IMR-90 (cell line): ENCODE measurements around the gene ZFHX3. TPM values are rescaled to one million over a fixed set of nuclear protein-coding genes. Genes with fewer than 3 reads are reported as not detected.

Experiments used
- ATAC-seq: fragments of 200-7000 bp; cut with Tn5 transposase; 2 replicates; pipeline ENCODE4 v1.9.1; 2020; ENCODE audit warnings: low read depth, mild to moderate bottlenecking, moderate library complexity
- BruUV-seq: library from RNA; stranded (reverse); fragments of 400-500 nt; replicated peaks from 2 replicates; lab custom pipeline; 2021; lab: Mats Ljungman, UMichigan
- CTCF ChIA-PET: fragments of 300-600 bp; formaldehyde crosslinking; extraction: SDS; loops from one replicate; lab custom pipeline; 2021; ENCODE audit warnings: antibody characterized with exemption; lab: Yijun Ruan, JAX
- POLR2A ChIA-PET: fragments of 300-600 bp; sonication (Branson Sonifier 250); formaldehyde crosslinking; loops from one replicate; lab custom pipeline; 2022; ENCODE audit warnings: antibody characterized with exemption; ENCODE audit not compliant: unreplicated experiment; lab: Charles Lee
- DNase-seq: peaks from one replicate; pipeline ENCODE4 v3.0.0; 2013
- H2AFZ ChIP-seq: replicated peaks from 2 replicates; pipeline ENCODE3; 2013; ENCODE audit warnings: low read length, mild to moderate bottlenecking; ENCODE audit not compliant: poor library complexity
- H2AK5ac ChIP-seq: 2 replicates; pipeline ENCODE4 v1.6.1; 2013; ENCODE audit warnings: low read depth, low read length, inconsistent platforms
- H2AK9ac ChIP-seq: replicated peaks from 2 replicates; pipeline ENCODE3; 2013; ENCODE audit warnings: mild to moderate bottlenecking, low read depth, low read length, moderate library complexity; ENCODE audit not compliant: poor library complexity
- H2BK120ac ChIP-seq: 2 replicates; pipeline ENCODE4 v1.6.1; 2013; ENCODE audit warnings: low read depth, low read length, inconsistent platforms
- H2BK15ac ChIP-seq: 3 replicates; pipeline ENCODE4 v1.6.1; 2013; ENCODE audit warnings: low read depth, low read length, inconsistent platforms
- H2BK20ac ChIP-seq: 2 replicates; pipeline ENCODE4 v1.6.1; 2013; ENCODE audit warnings: low read depth, mild to moderate bottlenecking, inconsistent platforms, low read length, moderate library complexity
- H2BK5ac ChIP-seq: 2 replicates; pipeline ENCODE4 v1.6.1; 2013; ENCODE audit warnings: mild to moderate bottlenecking, low read depth, low read length, inconsistent platforms; ENCODE audit not compliant: poor library complexity, severe bottlenecking
- H3K14ac ChIP-seq: replicated peaks from 2 replicates; pipeline ENCODE4 v1.6.1; 2013; ENCODE audit warnings: low read depth, low read length, inconsistent platforms
- H3K18ac ChIP-seq: 2 replicates; pipeline ENCODE4 v1.6.1; 2013; ENCODE audit warnings: low read depth, low read length, control low read depth
- H3K23ac ChIP-seq: 2 replicates; pipeline ENCODE4 v1.6.1; 2013; ENCODE audit warnings: low read depth, low read length, inconsistent platforms
- H3K27ac ChIP-seq: 2 replicates; pipeline ENCODE4 v1.5.1; 2013; ENCODE audit warnings: mild to moderate bottlenecking, control low read depth, low read length; ENCODE audit not compliant: insufficient read depth
- H3K27me3 ChIP-seq: 2 replicates; pipeline ENCODE4 v1.6.1; 2013; ENCODE audit warnings: low read length; ENCODE audit not compliant: control insufficient read depth, insufficient read depth
- H3K36me3 ChIP-seq: 2 replicates; pipeline ENCODE4 v1.6.1; 2013; ENCODE audit warnings: low read length, mixed read lengths; ENCODE audit not compliant: control insufficient read depth, insufficient read depth
- H3K4ac ChIP-seq: 2 replicates; pipeline ENCODE4 v1.6.1; 2013; ENCODE audit warnings: low read depth, low read length, inconsistent platforms
- H3K4me1 ChIP-seq: 2 replicates; pipeline ENCODE4 v1.6.1; 2013; ENCODE audit warnings: low read length, mixed read lengths; ENCODE audit not compliant: control insufficient read depth, insufficient read depth
- H3K4me2 ChIP-seq: 2 replicates; pipeline ENCODE4 v1.6.1; 2013; ENCODE audit warnings: low read depth, mild to moderate bottlenecking, control low read depth, low read length, moderate library complexity
- H3K4me3 ChIP-seq: 2 replicates; pipeline ENCODE4 v1.5.1; 2013; ENCODE audit warnings: low read depth, mild to moderate bottlenecking, control low read depth, low read length, moderate library complexity; ENCODE audit not compliant: insufficient read depth
- H3K56ac ChIP-seq: 2 replicates; pipeline ENCODE4 v1.6.1; 2013; ENCODE audit warnings: low read length, inconsistent platforms; ENCODE audit not compliant: insufficient read depth; ENCODE audit errors: extremely low read depth
- H3K79me1 ChIP-seq, 2 experiments: 2 replicates each; pipeline ENCODE4 v1.6.1; 2013; ENCODE audit warnings: low read length in 2 of 2, inconsistent platforms in 1 of 2, low read depth in 1 of 2
- H3K9ac ChIP-seq: 2 replicates; pipeline ENCODE4 v1.6.1; 2013; ENCODE audit warnings: low read depth, low read length, control low read depth
- H3K9me1 ChIP-seq: 2 replicates; pipeline ENCODE4 v1.6.1; 2013; ENCODE audit warnings: low read length, inconsistent platforms; ENCODE audit not compliant: insufficient read depth
- H3K9me3 ChIP-seq: 2 replicates; pipeline ENCODE4 v1.6.1; 2013; ENCODE audit warnings: low read length; ENCODE audit not compliant: control insufficient read depth, insufficient read depth
- H4K20me1 ChIP-seq: 2 replicates; pipeline ENCODE4 v1.6.1; 2013; ENCODE audit warnings: low read length, inconsistent platforms; ENCODE audit not compliant: insufficient read depth
- H4K5ac ChIP-seq: 2 replicates; pipeline ENCODE4 v1.6.1; 2013; ENCODE audit warnings: mild to moderate bottlenecking, low read depth, low read length, control low read depth
- H4K8ac ChIP-seq, 2 experiments: 2 replicates each; pipeline ENCODE4 v1.6.1; 2013; ENCODE audit warnings: low read depth in 2 of 2, low read length in 2 of 2, control low read depth in 1 of 2, inconsistent platforms in 1 of 2
- H4K91ac ChIP-seq: 2 replicates; pipeline ENCODE4 v1.6.1; 2013; ENCODE audit warnings: low read depth, low read length, inconsistent platforms; ENCODE audit not compliant: insufficient read depth
- CTCF ChIP-seq: conservative IDR thresholded peaks from 2 replicates; pipeline ENCODE4 v1.5.1; 2012; ENCODE audit warnings: mild to moderate bottlenecking, low read depth, low read length, improper control_type of control experiment
- FOS ChIP-seq: fragments of 150-350 bp; IDR thresholded peaks from 2 replicates; pipeline ENCODE4 v1.6.1; 2016; ENCODE audit warnings: low read depth, low read length
- MAZ ChIP-seq: IDR thresholded peaks from 2 replicates; pipeline ENCODE4 v1.6.1; 2012; ENCODE audit warnings: low read depth, mild to moderate bottlenecking, low read length, improper control_type of control experiment, moderate library complexity, borderline replicate concordance
- WGBS, 2 experiments: methylation state at CpG; one replicate each; pipeline versions ENCODE4 v1.1.5 to v1.1.7; 2013; ENCODE audit warnings: missing lambda C conversion rate in 2 of 2; ENCODE audit not compliant: insufficient read length in 1 of 2; ENCODE audit errors: extremely low coverage in 2 of 2; 5-methylcytosine and 5-hydroxymethylcytosine counted together
- dilution Hi-C: fragments of 300-500 bp; cut with HindIII; formaldehyde crosslinking; loops from one replicate; pipeline ENCODE4 v1.14.3; 2018; ENCODE audit warnings: low sequenced_read_pairs; ENCODE audit not compliant: unreplicated experiment
- in situ Hi-C: fragments of 300-500 bp; cut with MboI; formaldehyde crosslinking; loops from 3 replicates; pipeline ENCODE4 v1.14.3; 2019; ENCODE audit warnings: low sequenced_read_pairs, inconsistent platforms, mixed read lengths
- intact Hi-C: fragments of 100-400 bp; cut with micrococcal nuclease; formaldehyde crosslinking; loops from 2 replicates; pipeline ENCODE4 v1.10.0; 2022
- polyA plus RNA-seq, 3 experiments: library from polyadenylated mRNA; depleted of rRNA; stranded (reverse); fragments of >200 nt; gene quantifications; 2 replicates each; pipeline ENCODE4 v1.2.3, GENCODE V29; 2012; ENCODE audit warnings: low replicate concordance in 1 of 3
- total RNA-seq: library from RNA; depleted of rRNA; stranded (reverse); fragments of >200 nt; gene quantifications from 2 replicates; pipeline ENCODE4 v1.2.3, GENCODE V29; 2012

ZFHX3 gene
- total and polyA plus RNA-seq, 2 of the 4 experiments (the other 2 are of a cell fraction): 1.4 to 1.7 TPM

GRCh38 chr16:73066927-73067670, 19.2 kb upstream of the ZFHX3 start:
- H4K20me1 ChIP-seq: no peaks in the 10 kb centered on the region
- DNase-seq: peak; percentile 75
- H2BK20ac ChIP-seq: peak overlapping the region; percentile 63; the same call in 1 of the 2 replicates
- H3K4me3 ChIP-seq: no peak overlapping the region
- ChIA-PET CTCF (interaction anchor here (0.5 kb wide), 1 partner anchor 816 kb away, joined by 3 read pairs; no protein-coding TSS in a partner anchor), POLR2A (no interaction called here)
- peak overlapping the region; percentile 30 for H2BK5ac ChIP-seq
- H3K4ac ChIP-seq: peak overlapping the region; percentile 74
- H3K9ac ChIP-seq: peak overlapping the region; percentile 24; the same call in 1 of the 2 replicates
- no TSS peak for BruUV-seq
- H3K36me3 ChIP-seq: no peaks in the 10 kb centered on the region
- H4K91ac ChIP-seq: peak overlapping the region; percentile 48; the same call in 1 of the 2 replicates
- peak overlapping the region; percentile 50; the same call in 1 of the 2 replicates for H3K23ac ChIP-seq
- dilution Hi-C loops (no loop called here), in situ Hi-C loops (loop anchor here (10.0 to 25.0 kb wide), 3 partner anchors 168 to 1220 kb away; partner anchors contain the start of gene PSMD7), intact Hi-C loops (no loop called here)
- peak overlapping the region; percentile 27; the same call in 1 of the 2 replicates for H4K5ac ChIP-seq
- H3K9me1 ChIP-seq: peaks cover 6% of the 10 kb centered on the region; the same call in 1 of the 2 replicates
- H3K14ac ChIP-seq: peak overlapping the region; percentile 35
- peak overlapping the region; percentile 13; the same call in 1 of the 2 replicates for H3K27ac ChIP-seq
- peak overlapping the region; percentile 37 to 46; a peak in 2 of 4 replicates for H4K8ac ChIP-seq
- peak overlapping the region; percentile 65 for H3K4me2 ChIP-seq
- peaks cover 0 to 3% of the 10 kb centered on the region in 2 experiments; a peak in 1 of 4 replicates for H3K79me1 ChIP-seq
- TF ChIP-seq MAZ (no peak), FOS (peak; percentile 9; the same call in 1 of the 2 replicates), CTCF (no peak)
- H2AK5ac ChIP-seq: peak overlapping the region; percentile 52; the same call in 1 of the 2 replicates
- peak overlapping the region; percentile 85 for H2AFZ ChIP-seq
- peak overlapping the region; percentile 49; the same call in 1 of the 2 replicates for H3K18ac ChIP-seq
- no peak for ATAC-seq
- H3K56ac ChIP-seq: no peak overlapping the region
- H2BK15ac ChIP-seq: peak overlapping the region; percentile 43; the same call in 1 of the 3 replicates
- WGBS, 2 experiments: 7% methylated on average over 3 of the region's 24 CpGs; no CpG with 5 or more reads in 1 of the 2 experiments
- H3K27me3 ChIP-seq: no peaks in the 10 kb centered on the region
- peak overlapping the region; percentile 63 for H2AK9ac ChIP-seq
- H3K4me1 ChIP-seq: peaks cover 38% of the 10 kb centered on the region
- H3K9me3 ChIP-seq: no peaks in the 10 kb centered on the region
- peak overlapping the region; percentile 73; the same call in 1 of the 2 replicates for H2BK120ac ChIP-seq
